ENCODE measurements around the gene UBA7. TPM values are rescaled to one million over a fixed set of nuclear protein-coding genes. Genes with fewer than 3 reads are reported as not detected.

Gene UBA7
- total RNA-seq, 1 experiment from 2014 or later, result 27.2 TPM

- DNase-seq (ENCODE audit: low read depth), result no peak
Observed at GRCh38 chr3:49805897-49806701, 7.7 kb downstream of the UBA7 start.

- DNase-seq (ENCODE audit: low read depth), result no peak
Observed at GRCh38 chr3:49805367-49805782, 8.4 kb downstream of the UBA7 start.

- DNase-seq (ENCODE audit: low read depth), result no peak
Observed at GRCh38 chr3:49804141-49805041, 9.4 kb downstream of the UBA7 start.

GRCh38 chr3:49803465-49804140, 10.2 kb downstream of the UBA7 start:
- DNase-seq (ENCODE audit: low read depth), result no peak

- DNase-seq (ENCODE audit: low read depth), result peak; percentile 82
Observed at GRCh38 chr3:49802719-49803464, 10.9 kb downstream of the UBA7 start, which contains the start of gene INKA1. Gene INKA1 (plus strand): TSS chr3:49803261. CDS start chr3:49803393, 132 bp downstream.

GRCh38 chr3:49801160-49801559, 12.6 kb downstream of the UBA7 start:
- DNase-seq (ENCODE audit: low read depth), result no peak

GRCh38 chr3:49799761-49800160, 14.0 kb downstream of the UBA7 start, which contains the start of gene CDHR4:
Gene CDHR4 (minus strand): TSS chr3:49799873. CDS start chr3:49799812, 61 bp downstream.
- DNase-seq (ENCODE audit: low read depth), result peak; percentile 75

GRCh38 chr3:49799105-49799504, 14.6 kb downstream of the UBA7 start:
- no peak for DNase-seq (ENCODE audit: low read depth)

- DNase-seq (ENCODE audit: low read depth), result no peak
Observed at GRCh38 chr3:49794926-49795905, 18.5 kb downstream of the UBA7 start.

- DNase-seq (ENCODE audit: low read depth), result no peak
Observed at GRCh38 chr3:49794431-49794830, 19.3 kb downstream of the UBA7 start.

GRCh38 chr3:49793486-49794085, 20.2 kb downstream of the UBA7 start:
- no peak for DNase-seq (ENCODE audit: low read depth)

- DNase-seq (ENCODE audit: low read depth), result no peak
Observed at GRCh38 chr3:49792371-49793150, 21.2 kb downstream of the UBA7 start.

- no peak for DNase-seq (ENCODE audit: low read depth)
Observed at GRCh38 chr3:49791571-49791970, 22.2 kb downstream of the UBA7 start.

- DNase-seq (ENCODE audit: low read depth), result peak; percentile 84
Observed at GRCh38 chr3:49790626-49791411, 22.9 kb downstream of the UBA7 start.

GRCh38 chr3:49788056-49788455, 25.7 kb downstream of the UBA7 start:
- DNase-seq (ENCODE audit: low read depth), result no peak

- DNase-seq (ENCODE audit: low read depth), result no peak
Observed at GRCh38 chr3:49787536-49787935, 26.2 kb downstream of the UBA7 start.

GRCh38 chr3:49787182-49787464, 26.6 kb downstream of the UBA7 start:
- DNase-seq (ENCODE audit: low read depth), result no peak
